Gastrocnemius medialis (tissue), 4 donors: Measurements from ENCODE around the gene GRK6. TPM values are rescaled to one million over a fixed set of nuclear protein-coding genes. Genes with fewer than 3 reads are reported as not detected.

Experiments
- ATAC-seq, 2 donors: fragments of 150-250 bp; one replicate each; pipeline ENCODE4 v1.9.1; 2016
- DNase-seq, 2 donors: peaks; one replicate each; pipeline ENCODE4 v3.0.0-alpha.2; 2019
- H3K27ac ChIP-seq, 4 donors: fragments of 200-600 bp; sonication (generic); 1 replicate in 1 of 4; 2 replicates in 3 of 4; pipeline ENCODE4 v1.5.1; 2016 to 2018; ENCODE audit warnings: mild to moderate bottlenecking in 2 of 4, moderate library complexity in 1 of 4
- H3K27me3 ChIP-seq, 3 donors: fragments of 200-600 bp; sonication (generic) in 2 of 3; 1 replicate in 1 of 3; 2 replicates in 2 of 3; pipeline versions ENCODE4 v1.5.1 to v1.6.0; 2016 to 2019; ENCODE audit warnings: mild to moderate bottlenecking in 1 of 3, moderate library complexity in 1 of 3
- H3K36me3 ChIP-seq, 2 donors: fragments of 200-600 bp; sonication (generic) in 1 of 2; one replicate each; pipeline ENCODE4 v1.5.1; 2017 to 2018
- H3K4me1 ChIP-seq, 2 donors: fragments of 200-600 bp; sonication (generic) in 1 of 2; one replicate each; pipeline ENCODE4 v1.5.1; 2016 to 2017; ENCODE audit warnings: mild to moderate bottlenecking in 2 of 2
- H3K4me3 ChIP-seq, 4 donors: fragments of 200-600 bp; sonication (generic) in 3 of 4; 1 replicate in 1 of 4; 2 replicates in 3 of 4; pipeline ENCODE4 v1.5.1; 2016 to 2019; ENCODE audit warnings: mild to moderate bottlenecking in 2 of 4
- H3K9me3 ChIP-seq, 3 donors: fragments of 200-600 bp; sonication (generic) in 2 of 3; 1 replicate in 1 of 3; 2 replicates in 2 of 3; pipeline ENCODE4 v1.5.1; 2016 to 2019
- POLR2A ChIP-seq, 2 donors: fragments of 450-650 bp; IDR thresholded peaks; one replicate each; pipeline ENCODE4 v1.6.1; 2017; ENCODE audit warnings: antibody characterized with exemption in 2 of 2, mild to moderate bottlenecking in 2 of 2, moderate library complexity in 2 of 2
- in situ Hi-C, 4 donors: fragments of 200-750 bp; cut with MboI; loops; one replicate each; pipeline versions ENCODE4 v1.15.0 to v1.8.0; 2017; ENCODE audit warnings: low sequenced_read_pairs in 4 of 4
- intact Hi-C: fragments of 100-400 bp; cut with DNase I; formaldehyde crosslinking; loops from one replicate; pipeline ENCODE4 v1.15.1; 2023; ENCODE audit warnings: low total_unique reads
- total RNA-seq, 4 donors: library from RNA; depleted of rRNA; stranded (reverse); fragments of >200 nt; gene quantifications; one replicate each; pipeline versions ENCODE4 v1.1.0 to v1.2.3, GENCODE V29; 2016
- TF ChIP-seq, protein P1 (sequence below), 5 experiments: fragments of 450-650 bp in 3 of 5; fragments of 200-600 bp in 2 of 5; sonication (generic) in 2 of 5; IDR thresholded peaks in 4 of 5; conservative IDR thresholded peaks in 1 of 5; 1 replicate in 4 of 5; 2 replicates in 1 of 5; pipeline ENCODE4 v1.5.1; 2016 to 2019; ENCODE audit warnings: antibody characterized with exemption in 5 of 5, mild to moderate bottlenecking in 3 of 5, moderate library complexity in 3 of 5

The GRK6 gene
- total RNA-seq, 4 donors from 2014 or later: 12.7 to 40.5 (median 32.2) TPM

DNA sequence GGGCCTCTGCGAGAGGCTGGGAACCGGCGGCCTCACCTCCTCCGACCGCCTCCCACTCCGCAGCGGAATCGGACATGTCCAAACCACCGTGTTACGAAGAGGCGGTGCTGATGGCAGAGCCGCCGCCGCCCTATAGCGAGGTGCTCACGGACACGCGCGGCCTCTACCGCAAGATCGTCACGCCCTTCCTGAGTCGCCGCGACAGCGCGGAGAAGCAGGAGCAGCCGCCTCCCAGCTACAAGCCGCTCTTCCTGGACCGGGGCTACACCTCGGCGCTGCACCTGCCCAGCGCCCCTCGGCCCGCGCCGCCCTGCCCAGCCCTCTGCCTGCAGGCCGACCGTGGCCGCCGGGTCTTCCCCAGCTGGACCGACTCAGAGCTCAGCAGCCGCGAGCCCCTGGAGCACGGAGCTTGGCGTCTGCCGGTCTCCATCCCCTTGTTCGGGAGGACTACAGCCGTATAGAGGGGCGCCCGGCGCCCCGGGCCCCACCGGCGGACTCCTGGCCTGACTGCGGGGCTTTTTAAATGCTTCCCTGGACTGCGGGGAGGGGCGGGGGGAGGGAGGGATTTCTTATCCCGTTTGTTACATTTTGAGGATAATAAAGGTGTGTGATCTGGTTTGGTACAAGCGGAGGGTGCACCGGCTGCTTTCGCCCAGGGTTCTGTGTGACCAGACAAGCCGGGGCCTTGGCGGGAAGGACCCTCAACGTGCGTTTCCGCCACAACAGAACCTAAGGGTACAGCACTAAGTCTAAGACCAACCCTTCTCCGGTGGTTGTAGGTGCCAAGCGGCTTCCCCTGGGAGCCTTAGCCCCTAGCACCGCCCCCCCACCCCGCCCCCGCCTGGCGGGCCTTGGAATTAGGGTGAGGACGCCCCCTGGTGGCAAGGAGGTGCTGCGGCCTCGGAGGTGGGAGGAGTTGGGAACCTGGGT, 29.4 kb downstream of the GRK6 start:
- H3K4me3 ChIP-seq: peak overlapping the region; percentile 55 to 93 (median 73)
- peak; percentile 79 to 87 for DNase-seq
- intact Hi-C loops (loop anchor here (1.0 to 10.0 kb wide), 5 partner anchors 23 to 341 kb away; partner anchors contain the start of genes MXD3 and PDLIM7), in situ Hi-C loops (loop anchor here in 1 of 4 donors (10.0 kb wide), 1 partner anchor 51 kb away; the partner anchor contains the start of genes F12 and PFN3)
- peak; percentile 53 to 60 for ATAC-seq
- H3K36me3 ChIP-seq: no peaks in the 10 kb centered on the region
- H3K4me1 ChIP-seq: peaks cover 9 to 25% of the 10 kb centered on the region in 2 donors
- TF ChIP-seq, protein P1, sequence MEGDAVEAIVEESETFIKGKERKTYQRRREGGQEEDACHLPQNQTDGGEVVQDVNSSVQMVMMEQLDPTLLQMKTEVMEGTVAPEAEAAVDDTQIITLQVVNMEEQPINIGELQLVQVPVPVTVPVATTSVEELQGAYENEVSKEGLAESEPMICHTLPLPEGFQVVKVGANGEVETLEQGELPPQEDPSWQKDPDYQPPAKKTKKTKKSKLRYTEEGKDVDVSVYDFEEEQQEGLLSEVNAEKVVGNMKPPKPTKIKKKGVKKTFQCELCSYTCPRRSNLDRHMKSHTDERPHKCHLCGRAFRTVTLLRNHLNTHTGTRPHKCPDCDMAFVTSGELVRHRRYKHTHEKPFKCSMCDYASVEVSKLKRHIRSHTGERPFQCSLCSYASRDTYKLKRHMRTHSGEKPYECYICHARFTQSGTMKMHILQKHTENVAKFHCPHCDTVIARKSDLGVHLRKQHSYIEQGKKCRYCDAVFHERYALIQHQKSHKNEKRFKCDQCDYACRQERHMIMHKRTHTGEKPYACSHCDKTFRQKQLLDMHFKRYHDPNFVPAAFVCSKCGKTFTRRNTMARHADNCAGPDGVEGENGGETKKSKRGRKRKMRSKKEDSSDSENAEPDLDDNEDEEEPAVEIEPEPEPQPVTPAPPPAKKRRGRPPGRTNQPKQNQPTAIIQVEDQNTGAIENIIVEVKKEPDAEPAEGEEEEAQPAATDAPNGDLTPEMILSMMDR (IDR thresholded peaks at IDR 0.05 in 4 of 5, conservative IDR thresholded peaks at IDR 0.05 in 1 of 5): peak; percentile 66 to 98 (median 81)
- no peak for TF ChIP-seq POLR2A (IDR thresholded peaks at IDR 0.05)
- peaks cover 0 to 5% (median 2%) of the 10 kb centered on the region in 3 donors for H3K27me3 ChIP-seq
- peak overlapping the region; percentile 68 to 78 (median 75) for H3K27ac ChIP-seq
- H3K9me3 ChIP-seq: no peaks in the 10 kb centered on the region

DNA sequence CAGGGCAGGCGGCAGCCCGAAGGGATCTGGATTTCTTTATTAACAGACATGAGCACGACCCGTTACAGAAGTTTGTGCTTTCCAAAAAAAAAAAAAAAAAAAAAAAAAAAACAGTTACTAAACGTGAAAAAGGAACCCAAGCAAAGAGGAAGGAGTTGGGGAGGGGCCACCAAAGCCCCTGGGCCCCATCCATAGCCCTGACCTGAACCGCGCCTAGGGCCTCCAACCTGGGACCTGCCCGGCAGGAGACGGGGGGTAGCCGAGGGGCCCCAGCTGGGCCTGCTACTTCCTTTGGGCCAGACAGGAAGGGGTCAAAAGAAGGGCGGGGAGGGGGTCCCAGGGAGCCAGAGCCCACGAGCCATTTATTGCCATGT, 30.1 kb downstream of the GRK6 start:
- intact Hi-C loops: loop anchor here (2.0 to 10.0 kb wide), 3 partner anchors 22 to 342 kb away; partner anchors contain the start of gene MXD3
- peaks cover 0 to 5% (median 2%) of the 10 kb centered on the region in 3 donors for H3K27me3 ChIP-seq
- ATAC-seq (no peak), DNase-seq (no peak)
- H3K4me1 ChIP-seq: peaks cover 9 to 25% of the 10 kb centered on the region in 2 donors
- in situ Hi-C loops: loop anchor here in 1 of 4 donors (10.0 kb wide), 1 partner anchor 52 kb away; the partner anchor contains the start of genes F12 and PFN3
- TF ChIP-seq, protein P1 (IDR thresholded peaks at IDR 0.05 in 4 of 5, conservative IDR thresholded peaks at IDR 0.05 in 1 of 5): peak in 1 of 5 experiments; percentile 12
- no peak for TF ChIP-seq POLR2A (IDR thresholded peaks at IDR 0.05)
- no peaks in the 10 kb centered on the region for H3K36me3 ChIP-seq
- H3K4me3 ChIP-seq: peak overlapping the region in 2 of 4 donors; percentile 69 to 77
- H3K27ac ChIP-seq: peak overlapping the region; percentile 9 to 78 (median 31)
- H3K9me3 ChIP-seq: no peaks in the 10 kb centered on the region

DNA sequence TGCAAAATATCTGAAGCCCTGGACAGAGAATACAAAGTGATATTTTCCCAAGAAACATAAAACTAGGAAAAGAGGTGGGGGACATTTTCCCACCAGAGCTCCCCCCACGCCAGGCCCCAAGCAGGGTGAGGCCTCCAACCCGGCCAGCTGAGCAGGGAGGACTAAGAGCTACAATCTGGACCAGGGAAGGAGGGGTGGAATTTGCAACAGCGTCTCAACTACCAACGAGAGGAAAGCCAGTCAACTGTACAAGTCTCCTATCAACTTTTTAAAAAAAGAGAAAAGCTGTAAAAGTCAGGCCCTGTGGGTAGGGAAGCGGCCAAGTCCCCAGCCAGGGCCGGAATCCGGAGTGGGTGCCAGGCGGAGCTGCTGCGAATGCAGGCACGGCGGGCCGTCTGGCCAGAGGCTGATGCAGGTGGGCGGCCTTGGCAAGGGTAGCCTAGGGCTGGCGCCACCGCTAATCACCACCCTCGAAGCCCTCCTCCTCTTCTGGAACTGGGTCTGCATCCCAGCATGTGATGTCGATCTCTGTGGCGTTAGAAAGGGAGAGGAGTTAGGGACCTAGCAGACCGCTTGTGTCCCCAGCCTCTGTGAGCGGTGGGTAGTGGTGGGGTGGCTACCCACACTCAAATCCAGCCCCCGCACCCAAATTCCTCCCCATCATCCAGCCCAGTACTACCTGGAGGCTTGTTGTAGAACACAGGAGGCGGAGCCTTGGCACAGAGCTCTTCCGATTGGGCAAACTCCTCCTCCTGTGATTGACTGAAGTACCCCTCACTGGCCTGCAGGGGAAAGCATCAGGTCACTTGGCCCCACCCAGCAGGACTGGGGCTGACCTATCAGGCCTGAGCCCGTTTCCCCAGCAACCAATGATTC, 30.7 kb downstream of the GRK6 start:
- DNase-seq: peak; percentile 50 to 80
- Histone ChIP-seq H3K4me3 (no peak overlapping the region), H3K36me3 (no peaks in the 10 kb centered on the region), H3K9me3 (no peaks in the 10 kb centered on the region), H3K4me1 (peaks cover 9 to 25% of the 10 kb centered on the region in 2 donors), H3K27ac (peak overlapping the region; percentile 2 to 78 (median 30)), H3K27me3 (peaks cover 0 to 5% (median 2%) of the 10 kb centered on the region in 3 donors)
- in situ Hi-C loops: loop anchor here in 1 of 4 donors (10.0 kb wide), 1 partner anchor 52 kb away; the partner anchor contains the start of genes F12 and PFN3
- no peak for TF ChIP-seq POLR2A (IDR thresholded peaks at IDR 0.05)
- TF ChIP-seq, protein P1 (IDR thresholded peaks at IDR 0.05 in 4 of 5, conservative IDR thresholded peaks at IDR 0.05 in 1 of 5): peak; percentile 46 to 70 (median 64)
- intact Hi-C loops: loop anchor here (2.0 to 10.0 kb wide), 3 partner anchors 22 to 342 kb away; partner anchors contain the start of gene MXD3
- peak; percentile 29 to 31 for ATAC-seq
